Measurements from ENCODE around the gene ARHGAP6.

Gene ARHGAP6

DNA sequence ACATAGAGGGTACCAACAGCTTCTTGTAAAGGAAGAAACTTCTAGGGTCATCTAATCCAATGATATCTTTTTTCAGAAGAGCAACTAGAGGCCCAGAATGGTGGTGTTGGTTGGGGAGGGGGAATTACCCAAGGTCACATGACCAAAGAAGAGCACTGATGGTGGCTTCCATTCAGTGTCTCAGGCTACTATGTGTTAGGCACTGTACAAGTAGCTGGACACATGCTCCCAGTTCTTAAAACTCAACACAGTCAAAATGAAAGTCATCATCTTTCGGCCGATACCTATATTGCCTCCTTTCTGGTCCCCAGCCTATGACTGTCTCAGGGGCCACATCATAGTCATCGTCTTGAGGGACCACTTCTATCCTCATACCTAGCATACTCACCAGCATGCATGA is 88.1 kb downstream of the ARHGAP6 start:
- no peak for DNase-seq (ENCODE audit: low spot score)

DNA sequence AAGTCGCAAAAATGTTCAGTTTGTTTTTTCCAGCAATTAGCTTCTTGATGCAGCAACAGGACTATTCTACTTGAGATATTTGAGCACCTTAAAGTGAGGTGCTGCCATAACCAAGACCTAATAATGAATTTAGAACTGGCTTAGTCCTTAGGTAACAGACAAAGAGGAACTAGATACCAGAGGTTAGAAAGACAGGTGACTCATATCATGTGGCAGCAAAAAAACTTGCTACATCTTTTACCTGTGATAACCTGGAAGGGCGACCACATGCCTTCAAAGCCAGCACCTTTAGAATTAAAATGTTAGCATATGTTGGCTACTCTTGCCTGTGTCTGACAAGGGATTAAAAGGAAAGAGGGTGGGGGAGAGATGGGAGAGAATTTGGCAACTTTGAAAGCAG is 90.4 kb downstream of the ARHGAP6 start:
- no peak for DNase-seq (ENCODE audit: low spot score)

DNA sequence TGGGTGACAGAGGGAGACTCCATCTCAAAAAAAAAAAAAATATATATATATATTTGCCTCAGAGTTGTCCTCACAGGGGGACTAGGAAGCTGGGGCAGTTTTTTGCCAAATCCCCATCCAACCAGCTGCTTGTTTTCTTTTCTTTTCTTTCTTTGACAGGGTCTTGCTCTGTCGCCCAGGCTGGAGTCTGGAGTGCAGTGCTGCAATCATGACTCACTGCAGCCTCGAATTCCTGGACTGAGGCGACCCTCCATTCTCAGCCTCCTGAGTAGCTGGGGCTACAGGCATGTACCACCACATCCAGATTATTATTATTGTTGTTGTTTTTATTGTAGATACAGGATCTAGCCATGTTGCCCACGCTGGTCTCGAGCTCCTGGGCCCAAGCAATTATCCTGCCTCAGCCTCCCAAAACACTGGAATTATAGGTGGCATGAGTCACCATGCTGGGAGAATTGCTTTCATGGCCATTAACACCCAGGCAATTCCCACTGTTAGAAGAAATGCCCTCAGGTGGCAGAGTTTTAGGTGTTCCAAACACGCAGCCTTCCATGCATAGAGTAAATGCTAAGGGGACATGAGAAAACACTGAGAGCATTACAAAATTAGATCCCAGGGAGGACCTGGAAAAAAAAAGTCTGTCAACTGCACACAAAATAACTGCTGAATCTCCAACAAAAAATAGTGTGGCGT is 98.0 kb downstream of the ARHGAP6 start:
- DNase-seq (ENCODE audit: low spot score): no peak

DNA sequence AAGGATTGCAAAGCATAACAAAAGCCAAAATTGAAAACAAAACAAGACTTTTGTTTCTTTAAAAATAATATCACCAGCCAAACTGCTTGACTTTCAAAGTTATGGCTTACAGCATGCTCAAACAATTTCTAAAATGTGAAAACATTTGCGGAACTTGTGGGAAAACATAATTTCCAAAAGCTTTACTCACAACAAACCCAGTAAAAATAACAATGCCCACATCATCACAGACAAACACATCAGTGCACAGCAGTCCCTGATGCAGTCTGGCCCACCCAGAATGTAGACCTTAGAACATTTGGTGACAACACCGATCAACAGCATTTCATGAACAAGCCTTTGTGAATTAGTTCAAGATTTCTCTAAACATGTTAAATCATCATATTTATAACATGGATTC is 98.9 kb downstream of the ARHGAP6 start:
- DNase-seq (ENCODE audit: low spot score): no peak

DNA sequence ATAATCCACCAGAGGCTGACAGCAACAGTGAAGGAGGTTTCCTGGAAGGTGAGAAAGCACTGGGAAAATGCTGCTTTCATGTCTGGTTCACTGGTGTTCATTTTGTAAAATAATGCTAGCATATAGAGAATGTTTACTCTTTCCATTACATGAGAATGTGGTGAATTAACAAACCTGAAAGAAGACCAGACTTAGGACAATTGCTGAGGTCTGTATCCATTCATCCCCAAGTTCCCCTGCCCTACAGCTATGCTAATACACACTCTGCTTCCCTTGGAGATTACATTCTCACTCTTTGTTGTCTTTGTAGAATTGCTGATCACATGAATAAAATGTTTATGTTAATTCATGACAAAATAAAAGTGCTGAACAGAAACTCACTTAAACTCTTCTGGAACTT is 99.5 kb downstream of the ARHGAP6 start:
- no peak for DNase-seq (ENCODE audit: low spot score)

DNA sequence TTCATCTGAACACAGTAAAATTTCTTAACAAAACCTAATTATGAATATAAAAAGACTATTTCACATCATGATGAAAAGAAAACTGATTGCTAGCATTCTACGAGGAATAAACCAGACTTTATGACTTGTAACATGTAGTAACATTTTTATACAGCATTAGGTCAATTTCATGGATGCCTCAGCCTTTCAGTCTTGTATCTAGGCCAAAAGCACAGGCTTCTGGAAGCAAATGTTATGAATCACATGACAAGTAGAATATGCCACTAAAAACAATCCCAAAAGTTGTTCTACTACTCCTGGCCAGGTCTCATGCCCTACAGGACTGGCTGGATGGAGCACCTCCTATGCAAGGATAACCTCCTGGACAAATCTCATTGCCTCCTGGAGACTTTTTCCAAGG is 101.2 kb downstream of the ARHGAP6 start:
- no peak for DNase-seq (ENCODE audit: low spot score)

DNA sequence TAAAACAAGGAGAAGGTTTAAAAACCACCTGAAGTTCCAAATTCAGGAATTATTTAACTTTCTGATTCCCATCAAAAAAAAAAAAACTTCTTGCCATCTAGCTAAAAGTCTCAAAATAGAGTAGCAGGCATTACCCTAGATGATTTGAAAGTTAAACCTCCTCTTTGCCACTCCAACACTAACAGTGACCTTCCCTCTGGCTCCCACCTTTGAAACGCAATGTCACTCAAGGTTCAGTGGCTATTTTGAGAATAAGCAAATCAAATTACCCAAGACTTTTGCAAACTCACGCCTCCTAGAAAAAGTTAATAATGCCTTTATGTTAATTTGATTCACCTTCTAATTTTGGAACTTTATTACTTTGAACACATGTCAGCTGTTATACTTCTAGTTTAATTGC is 103.2 kb downstream of the ARHGAP6 start:
- DNase-seq (ENCODE audit: low spot score): no peak

DNA sequence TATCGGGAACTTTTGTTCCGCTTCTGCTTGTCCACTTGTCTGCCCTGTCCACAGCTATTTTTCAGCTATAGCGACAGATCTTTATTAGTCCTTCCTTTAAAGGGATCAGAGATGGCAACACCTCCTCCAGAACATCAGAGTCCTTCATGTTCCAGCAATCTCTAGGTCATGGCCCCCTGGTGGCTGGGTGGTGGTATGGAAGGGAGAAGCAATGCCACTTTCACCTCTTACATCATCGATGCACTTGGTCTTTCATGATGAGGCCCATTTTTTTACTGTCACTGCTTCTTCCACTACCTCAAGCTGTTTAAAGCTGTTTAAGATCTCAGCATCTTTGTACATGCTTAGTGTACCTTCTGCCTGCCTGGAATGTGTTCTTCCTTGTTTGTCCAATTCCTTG is 106.7 kb downstream of the ARHGAP6 start:
- peak; percentile 13 for DNase-seq (ENCODE audit: low spot score)

DNA sequence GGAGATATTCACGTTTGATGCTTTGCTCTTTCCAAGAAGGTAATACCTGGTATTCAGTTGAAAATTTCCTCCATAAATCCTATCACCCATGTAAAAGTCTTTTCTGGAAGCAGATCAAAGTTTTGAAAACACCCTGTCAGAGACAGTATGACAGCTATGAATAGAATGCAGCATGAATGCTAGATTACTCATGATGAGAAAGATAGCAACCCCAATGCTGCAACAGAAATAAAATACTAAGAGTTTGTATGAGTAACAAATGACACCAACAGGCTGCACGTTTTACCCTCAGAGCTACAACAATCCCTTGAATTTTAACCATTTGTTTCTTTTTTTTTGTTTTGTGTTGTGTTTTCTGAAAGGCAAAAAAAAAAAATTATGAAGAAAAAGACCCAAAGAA is 108.6 kb downstream of the ARHGAP6 start:
- no peak for DNase-seq (ENCODE audit: low spot score)

DNA sequence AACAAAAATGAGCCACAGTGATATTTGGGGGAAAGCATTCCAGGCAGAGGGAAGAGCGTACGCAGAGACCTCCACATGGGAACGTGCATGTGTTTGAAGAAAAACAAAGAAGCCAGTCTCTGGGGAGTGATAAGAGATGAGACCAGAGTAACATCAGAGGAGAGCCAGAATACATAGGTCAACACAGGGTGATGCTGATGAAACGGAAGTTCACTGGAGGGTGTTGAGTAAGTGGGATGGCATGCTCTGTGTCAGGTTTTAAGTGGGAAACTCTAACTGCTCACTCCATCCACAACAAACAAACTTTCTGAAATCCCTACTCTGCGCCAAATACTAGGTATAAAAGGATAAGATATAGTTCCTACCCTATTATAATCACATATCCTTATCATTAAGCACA is 110.0 kb downstream of the ARHGAP6 start:
- DNase-seq (ENCODE audit: low spot score): no peak

DNA sequence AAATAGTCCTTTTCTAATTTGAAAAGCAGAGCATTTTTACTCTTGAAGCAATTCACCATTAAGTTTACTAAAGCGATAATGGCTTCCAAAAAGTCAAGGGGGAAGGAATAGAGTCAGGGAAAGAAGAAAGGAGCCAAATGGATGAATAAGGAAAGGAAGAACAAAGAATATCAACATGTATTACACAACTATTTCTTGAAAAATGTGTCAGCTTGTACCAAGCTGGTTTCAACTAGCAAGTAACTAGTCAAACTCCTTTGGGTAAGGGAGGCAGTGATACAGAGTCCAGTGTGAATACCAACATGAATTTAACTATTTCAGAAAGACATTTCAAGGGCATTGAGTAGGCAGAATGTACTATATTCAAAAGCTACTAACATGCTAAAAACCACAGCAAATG is 112.1 kb downstream of the ARHGAP6 start:
- DNase-seq (ENCODE audit: low spot score): no peak

DNA sequence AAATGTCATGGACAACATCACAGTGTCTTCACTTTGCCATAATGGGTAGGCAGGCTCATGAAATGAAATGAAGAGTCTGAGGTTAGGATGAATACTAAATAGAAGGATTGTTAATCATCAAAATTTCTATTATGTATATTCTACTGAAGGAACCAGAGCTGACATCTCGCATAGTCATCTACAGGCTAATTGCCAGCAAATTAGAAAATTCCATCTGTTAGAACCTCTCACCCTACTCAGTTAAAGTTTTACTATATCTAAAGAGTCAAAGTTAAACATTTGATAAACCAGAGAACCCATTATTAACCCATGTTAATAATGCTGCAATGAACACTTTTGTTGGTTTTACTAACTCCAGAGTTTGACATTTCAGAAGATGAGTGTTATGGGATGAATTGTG is 114.6 kb downstream of the ARHGAP6 start:
- DNase-seq (ENCODE audit: low spot score): no peak

DNA sequence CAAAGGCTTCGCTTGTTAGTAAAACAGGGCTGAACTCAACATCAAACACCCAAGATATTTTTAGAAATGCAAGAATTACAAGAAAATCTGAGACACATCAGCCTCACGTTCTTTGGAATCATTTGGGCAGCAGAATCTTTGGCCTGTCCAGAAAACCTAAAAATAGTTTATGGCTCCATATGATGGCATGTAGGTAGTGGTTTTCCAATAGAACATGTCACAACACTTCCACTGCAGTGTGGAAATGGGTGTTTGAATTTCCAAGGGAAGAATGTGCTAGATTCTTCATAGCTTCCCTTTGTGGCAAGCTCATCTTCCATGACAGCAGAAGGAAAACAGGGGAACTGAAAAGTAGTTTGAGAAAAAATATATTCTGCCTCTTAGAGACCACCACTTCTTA is 118.8 kb downstream of the ARHGAP6 start:
- DNase-seq (ENCODE audit: low spot score): no peak

DNA sequence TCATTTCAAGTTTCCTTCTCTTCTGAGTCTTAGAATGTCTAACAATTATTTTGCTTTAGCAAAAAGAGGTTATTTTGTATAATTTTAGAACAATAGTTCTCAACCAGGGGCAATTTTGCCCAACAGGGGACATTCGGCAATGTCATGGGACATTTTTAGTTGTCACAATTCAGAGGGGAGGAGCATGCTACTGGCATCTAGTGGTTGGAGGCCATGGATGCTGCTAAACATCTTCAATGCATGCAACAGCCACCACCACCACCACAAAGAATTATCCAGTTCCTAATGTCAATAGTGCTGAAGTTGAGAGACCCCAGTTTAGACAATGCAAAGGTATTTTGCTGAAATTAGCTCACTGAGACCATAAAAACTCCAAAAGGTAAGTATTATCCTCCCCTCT is 122.5 kb downstream of the ARHGAP6 start:
- DNase-seq (ENCODE audit: low spot score): no peak

DNA sequence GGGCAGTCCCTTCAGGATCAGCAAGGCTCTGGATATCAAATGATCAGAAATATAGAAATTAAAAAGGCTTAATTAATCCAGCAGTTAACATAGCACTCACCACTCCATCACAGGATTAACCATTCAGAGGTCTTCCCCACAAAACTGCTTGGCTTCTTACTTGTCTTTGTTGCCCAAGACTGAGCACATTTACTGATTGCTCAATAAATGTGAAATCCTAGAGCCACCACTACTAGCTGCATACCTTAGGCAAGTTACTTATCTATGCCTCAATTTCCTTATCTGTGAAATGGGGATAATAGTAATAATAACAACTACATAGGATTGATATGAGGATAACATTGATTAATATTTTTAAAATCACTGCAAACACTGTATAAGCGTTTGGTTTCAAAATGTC is 124.2 kb downstream of the ARHGAP6 start:
- no peak for DNase-seq (ENCODE audit: low spot score)

DNA sequence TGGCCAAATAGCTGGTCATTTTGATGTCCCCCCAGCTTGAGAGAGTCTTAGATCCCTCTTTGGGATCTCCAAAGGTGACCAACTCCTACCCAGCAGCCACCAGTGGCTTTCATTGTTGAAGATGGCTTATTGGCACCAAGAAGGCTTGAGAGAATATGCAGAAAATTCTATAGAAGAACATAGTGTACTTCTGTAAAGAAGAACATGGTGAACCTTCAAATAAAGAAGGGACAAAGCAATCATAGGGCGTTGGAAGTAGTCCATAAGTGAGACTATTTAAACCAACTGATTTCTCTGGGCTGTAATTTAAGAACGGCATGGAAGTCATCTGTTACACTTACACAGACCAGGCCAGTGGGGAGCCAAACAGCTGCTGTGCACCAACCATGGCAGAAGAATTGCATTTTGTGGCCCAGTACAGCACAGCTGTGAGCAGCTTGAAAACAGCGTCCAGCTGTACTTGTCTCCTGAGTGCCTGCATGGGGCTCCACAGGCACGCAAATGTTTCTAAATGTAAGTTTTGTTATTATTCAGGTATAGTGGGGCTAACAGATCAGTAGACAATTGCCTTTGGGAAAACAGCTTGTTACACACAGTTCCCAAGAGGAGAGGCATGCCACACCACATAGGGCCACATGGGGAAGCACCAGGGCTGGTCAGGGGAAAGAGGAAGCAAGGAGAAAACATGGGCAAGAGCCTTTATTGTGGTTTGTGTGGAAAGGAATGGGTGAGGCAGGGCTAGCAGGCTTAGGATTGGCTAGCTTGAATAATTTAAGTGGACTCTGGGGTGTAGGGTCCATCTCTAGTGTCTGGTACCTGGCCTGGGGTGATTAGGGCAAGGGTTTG is 125.0 kb downstream of the ARHGAP6 start:
- no peak for DNase-seq (ENCODE audit: low spot score)

DNA sequence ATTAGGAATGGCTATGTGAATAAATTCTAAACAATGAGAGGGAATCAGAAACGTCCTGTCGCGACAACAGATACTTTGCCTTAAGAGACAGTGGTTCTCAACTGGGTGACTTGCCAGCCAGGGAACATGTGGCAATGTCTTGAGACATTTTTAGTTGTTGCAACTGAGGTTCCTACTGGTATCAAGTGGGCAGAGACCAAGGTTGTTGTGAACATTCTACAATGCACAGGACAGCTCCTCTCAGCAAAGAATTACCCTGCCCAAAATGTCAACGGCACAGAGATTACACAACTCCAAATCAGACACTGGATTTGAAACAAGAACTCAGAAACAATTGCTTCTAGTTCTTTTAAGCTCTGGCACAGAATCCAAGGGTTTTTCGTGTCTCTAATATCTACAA is 128.6 kb downstream of the ARHGAP6 start:
- DNase-seq (ENCODE audit: low spot score): no peak

DNA sequence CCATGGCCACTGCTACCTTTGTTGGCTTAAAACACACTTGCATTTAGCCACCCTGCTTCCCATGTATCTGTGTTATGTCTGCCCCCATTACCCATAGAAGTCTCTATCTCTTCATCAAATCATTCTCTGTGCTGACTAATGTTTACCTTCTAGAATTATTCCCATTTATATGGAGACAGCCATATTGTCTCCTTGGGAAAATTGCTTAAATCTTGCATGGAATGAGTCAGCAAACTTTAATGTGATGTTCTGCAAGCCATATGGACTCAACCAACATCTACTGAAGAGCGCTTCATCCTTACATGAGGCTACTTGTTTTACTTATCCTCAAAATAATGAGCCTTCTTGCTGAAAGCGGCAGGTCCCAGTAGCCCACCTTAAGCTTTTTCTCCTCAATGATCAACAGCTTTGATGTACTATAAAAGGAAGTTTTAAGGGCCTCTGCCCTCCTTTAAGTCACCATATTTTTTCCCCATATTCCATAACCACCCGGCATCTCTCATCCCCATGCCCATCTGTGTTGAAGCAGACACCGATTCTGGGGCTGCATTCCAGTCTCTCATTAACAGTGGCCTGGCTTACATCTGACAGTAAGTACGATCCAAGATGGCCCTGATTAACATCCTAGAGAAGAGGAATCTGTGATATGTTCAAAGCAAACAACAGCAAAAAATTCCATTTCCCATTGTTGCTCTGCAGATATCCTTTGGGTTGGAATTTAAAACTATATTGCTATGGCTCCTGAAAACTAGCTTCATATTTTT is 130.4 kb downstream of the ARHGAP6 start:
- peak; percentile 68 for DNase-seq (ENCODE audit: low spot score)

DNA sequence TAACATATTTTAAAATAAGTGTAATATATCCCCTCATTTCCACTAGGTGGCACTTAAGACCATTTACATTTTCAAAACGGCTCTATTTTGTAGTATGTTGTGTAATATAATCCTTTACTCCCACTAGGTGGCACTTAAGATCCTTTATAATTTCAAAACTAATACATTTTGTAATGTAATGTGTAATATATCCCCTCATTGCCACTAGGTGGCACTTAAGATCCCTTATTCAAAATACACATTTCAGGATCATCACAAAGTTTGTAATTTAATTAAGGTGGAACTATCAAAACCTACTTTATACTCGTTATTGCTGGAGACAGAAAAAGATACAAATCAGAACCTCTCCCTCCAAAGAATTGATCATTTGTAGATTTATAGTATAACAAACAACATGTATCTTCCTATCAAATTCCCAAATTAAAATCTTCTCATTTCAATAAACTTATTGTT is 132.5 kb downstream of the ARHGAP6 start:
- DNase-seq (ENCODE audit: low spot score): peak; percentile 81

DNA sequence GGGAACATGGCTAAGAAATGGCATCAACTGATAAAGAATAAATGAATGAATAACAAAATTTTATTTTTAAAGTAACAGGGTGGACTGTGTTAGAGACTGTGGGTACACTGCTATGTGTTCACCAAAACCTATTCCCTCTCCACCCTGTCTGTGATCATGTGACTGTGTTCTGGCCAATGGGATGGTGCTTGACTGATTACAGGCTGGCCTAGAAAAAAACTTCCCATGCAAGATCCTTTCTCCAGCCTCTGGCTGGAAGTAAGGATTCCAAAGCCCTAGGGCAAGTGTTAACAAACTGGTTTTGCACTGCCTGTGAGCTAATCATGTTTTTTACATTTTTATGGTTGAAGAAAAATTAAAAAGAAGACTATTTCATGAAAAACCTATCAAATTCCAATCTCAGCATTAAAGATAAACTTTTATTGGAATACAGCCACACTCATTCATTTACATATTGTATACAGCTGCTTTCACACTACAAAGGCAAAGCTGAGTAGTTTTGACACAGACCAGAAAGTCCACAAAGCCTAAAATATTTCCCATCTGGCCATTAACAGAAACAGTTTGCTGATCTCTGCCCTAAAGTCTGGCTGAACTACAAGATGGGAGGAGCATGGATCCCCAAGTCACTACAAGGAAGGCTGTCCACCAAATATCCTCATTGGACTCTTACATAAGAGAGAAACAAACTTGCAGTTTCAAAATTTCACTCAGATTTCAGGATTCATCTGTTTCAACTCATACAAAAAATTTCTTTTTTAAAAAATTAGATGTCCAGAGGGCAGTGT is 133.2 kb downstream of the ARHGAP6 start:
- no peak for DNase-seq (ENCODE audit: low spot score)

DNA sequence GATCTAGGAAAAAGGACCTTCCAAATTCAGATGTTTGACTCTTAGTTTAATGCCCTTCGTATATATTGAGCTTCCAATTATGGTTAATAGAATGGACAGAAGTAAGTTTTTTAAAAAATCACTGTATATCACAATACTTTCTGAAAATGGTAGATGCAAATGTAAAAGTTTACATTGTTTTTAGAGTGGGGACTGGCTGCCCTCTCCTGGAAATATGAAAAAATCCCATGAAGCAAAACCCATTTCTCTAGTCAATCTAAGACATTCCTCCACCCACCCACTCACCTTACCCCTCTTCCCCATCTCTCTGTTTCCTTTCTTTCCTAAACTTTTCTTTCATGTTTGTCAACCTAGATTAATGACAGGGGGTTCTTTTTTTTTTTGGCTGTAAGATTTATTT is 134.5 kb downstream of the ARHGAP6 start:
- DNase-seq (ENCODE audit: low spot score): no peak

DNA sequence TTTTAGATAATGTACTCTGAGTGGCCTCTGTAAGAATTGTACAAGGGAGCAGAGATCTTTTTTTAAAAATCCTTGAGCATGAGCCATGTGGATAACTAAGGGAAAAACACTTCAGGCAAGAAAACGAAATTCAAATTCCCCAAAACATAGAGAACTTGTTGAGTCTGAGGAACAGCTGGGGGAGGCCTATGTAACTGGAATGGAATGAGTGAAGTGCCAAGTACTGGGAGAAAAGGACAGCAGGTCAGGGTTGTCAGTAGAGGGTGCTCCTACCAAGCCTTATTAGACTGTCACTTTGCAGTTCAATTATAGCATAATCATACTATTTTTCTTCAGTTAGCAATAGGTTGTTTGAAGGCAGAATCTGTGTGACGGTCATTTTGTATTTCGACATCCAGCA is 135.1 kb downstream of the ARHGAP6 start:
- no peak for DNase-seq (ENCODE audit: low spot score)

Data from SK-N-DZ (cell line).